ENCODE data around the gene FEM1B.

DNA sequence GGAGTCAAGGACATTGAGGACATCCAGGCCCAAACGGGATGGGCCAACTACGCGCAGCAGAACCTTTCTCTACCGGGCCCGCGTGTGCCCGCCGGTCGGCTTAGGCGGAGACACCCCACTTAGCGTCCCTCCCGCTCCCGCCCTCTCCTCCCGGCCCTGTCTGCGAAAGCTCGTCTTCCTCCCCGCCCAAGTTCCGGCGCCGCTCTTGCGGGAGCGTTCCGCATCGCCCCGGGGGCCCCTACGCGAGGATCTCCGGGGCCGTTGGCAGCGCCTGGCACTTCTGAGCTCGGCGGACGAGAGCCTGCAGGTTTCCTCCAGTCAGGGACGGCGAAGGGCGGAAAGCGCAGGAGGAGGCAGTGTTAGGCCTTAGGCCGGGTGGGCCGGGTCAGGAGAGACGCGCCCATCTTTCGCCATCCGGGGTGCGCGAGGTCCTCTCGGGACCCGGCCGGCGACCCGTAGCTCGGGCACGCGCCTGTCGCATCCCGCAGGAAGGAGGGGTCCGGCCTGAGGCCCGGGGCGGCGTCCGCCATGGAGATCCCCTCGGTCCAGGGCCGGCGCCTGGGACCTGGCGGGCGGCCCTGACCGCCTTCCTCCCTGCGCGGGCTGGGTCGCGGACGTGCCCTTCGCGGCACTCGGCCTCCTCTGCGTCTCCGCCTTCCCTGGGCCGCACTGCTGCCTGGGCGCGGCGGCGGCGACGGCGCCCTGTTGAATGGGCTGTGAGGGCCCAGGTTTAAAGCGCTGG lies at the start of gene FEM1B:
- TF ChIP-seq POLR2A (IDR thresholded peaks at IDR 0.05; ENCODE audit: low read length) (peak; percentile 81), GATA1 (IDR thresholded peaks at IDR 0.05; ENCODE audit: low read depth, low read length) (no peak)

Data from erythroblast (primary cell).